Neural crest cell (in vitro differentiated cells): ENCODE measurements around the gene USP47. TPM values are rescaled to one million over a fixed set of nuclear protein-coding genes. Genes with fewer than 3 reads are reported as not detected.

Source experiments
- DNase-seq: peaks from one replicate; pipeline ENCODE4 v3.0.0; 2021; ENCODE audit warnings: low read depth, mixed read lengths, low spot score
- H3K27ac Mint-ChIP-seq: one replicate; pipeline ENCODE4 v1.8.0; 2021; ENCODE audit warnings: mild to moderate bottlenecking, mixed read lengths; ENCODE audit not compliant: unreplicated experiment
- H3K27me3 Mint-ChIP-seq: 2 replicates; pipeline ENCODE4 v1.8.0; 2021; ENCODE audit warnings: low read depth, mild to moderate bottlenecking, mixed read lengths
- H3K36me3 Mint-ChIP-seq: 2 replicates; pipeline ENCODE4 v1.8.0; 2021; ENCODE audit warnings: low read depth, mild to moderate bottlenecking, mixed read lengths
- H3K4me1 Mint-ChIP-seq: 2 replicates; pipeline ENCODE4 v1.8.0; 2021; ENCODE audit warnings: mixed read lengths
- H3K4me3 Mint-ChIP-seq: one replicate; pipeline ENCODE4 v1.8.0; 2021; ENCODE audit warnings: mild to moderate bottlenecking, mixed read lengths
- H3K9me3 Mint-ChIP-seq: 2 replicates; pipeline ENCODE4 v1.8.0; 2021; ENCODE audit warnings: mixed read lengths
- CTCF ChIP-seq: fragments of 200-600 bp; sonication (generic); conservative IDR thresholded peaks from 2 replicates; pipeline ENCODE4 v1.5.0; 2021; ENCODE audit warnings: antibody characterized with exemption, mild to moderate bottlenecking
- total RNA-seq: library from RNA; stranded (reverse); gene quantifications from 2 replicates; pipeline ENCODE4 v1.2.1, GENCODE V29; 2021

The USP47 gene
- total RNA-seq, 1 donor from 2014 or later = 58.9 TPM

GRCh38 chr11:12007769-12008737, 166.3 kb downstream of the USP47 start, which contains the start of gene DKK3:
TSS of gene DKK3 (minus strand) at chr11:12008626. CDS start at chr11:12008582, 44 bp downstream.
- no peak for TF ChIP-seq CTCF
- Mint-ChIP-seq H3K4me3 (peak within 1 kb of the TSS; percentile 92), H3K4me1 (peaks cover 14% of the 10 kb centered on the region), H3K27ac (peak within 1 kb of the TSS; percentile 57), H3K36me3 (no peaks in the 10 kb centered on the region), H3K27me3 (peaks cover 41% of the 10 kb centered on the region), H3K9me3 (no peaks in the 10 kb centered on the region)
- DNase-seq = peak; percentile 17

Other genes with a start within 250 kb of the USP47 start
- gene GALNT18, start 220.0 kb upstream of the USP47 start, total RNA-seq = 2.5 and 2.8 TPM in 2 replicates
- 17.6 and 21.0 TPM in 2 replicates for gene DKK3, start 166.7 kb downstream of the USP47 start, total RNA-seq